Glutamatergic neuron (in vitro differentiated cells): ENCODE results near the gene RMI2. TPM values are rescaled to one million over a fixed set of nuclear protein-coding genes. Genes with fewer than 3 reads are reported as not detected.

ENCODE experiments used
- DNase-seq: peaks from one replicate; pipeline ENCODE4 v3.0.0; 2022
- H3K27ac Mint-ChIP-seq: one replicate; pipeline ENCODE4 v1.8.0; 2020; ENCODE audit warnings: mild to moderate bottlenecking, mixed read lengths, inconsistent platforms; ENCODE audit not compliant: unreplicated experiment
- H3K27me3 Mint-ChIP-seq: one replicate; pipeline ENCODE4 v1.8.0; 2020; ENCODE audit warnings: mild to moderate bottlenecking, moderate library complexity, mixed read lengths, inconsistent platforms; ENCODE audit not compliant: unreplicated experiment
- H3K36me3 Mint-ChIP-seq: one replicate; pipeline ENCODE4 v1.8.0; 2020; ENCODE audit warnings: mild to moderate bottlenecking, mixed read lengths, inconsistent platforms; ENCODE audit not compliant: unreplicated experiment
- H3K4me1 Mint-ChIP-seq: one replicate; pipeline ENCODE4 v1.8.0; 2020; ENCODE audit warnings: mild to moderate bottlenecking, low read depth, mixed read lengths, inconsistent platforms; ENCODE audit not compliant: unreplicated experiment
- H3K4me3 Mint-ChIP-seq: one replicate; pipeline ENCODE4 v1.8.0; 2020; ENCODE audit warnings: mild to moderate bottlenecking, mixed read lengths, inconsistent platforms; ENCODE audit not compliant: unreplicated experiment
- H3K9me3 Mint-ChIP-seq: one replicate; pipeline ENCODE4 v1.8.0; 2020; ENCODE audit warnings: mild to moderate bottlenecking, moderate library complexity, mixed read lengths, inconsistent platforms; ENCODE audit not compliant: unreplicated experiment
- total RNA-seq: library from RNA; stranded (reverse); fragmentation: NEBNext Ultra II Directional; extraction: Animal tissue kit (Norgen Biotek cat#: 25700); gene quantifications from one replicate; pipeline ENCODE4 v1.2.1, GENCODE V29; 2021; ENCODE audit not compliant: unreplicated experiment
- TF ChIP-seq, protein P1 (sequence below): fragments of 200-600 bp; sonication (generic); IDR thresholded peaks from one replicate; pipeline ENCODE4 v1.5.0; 2021; ENCODE audit not compliant: partially characterized antibody, unreplicated experiment

The RMI2 gene
- total RNA-seq, 1 donor from 2014 or later = 4.2 TPM

DNA sequence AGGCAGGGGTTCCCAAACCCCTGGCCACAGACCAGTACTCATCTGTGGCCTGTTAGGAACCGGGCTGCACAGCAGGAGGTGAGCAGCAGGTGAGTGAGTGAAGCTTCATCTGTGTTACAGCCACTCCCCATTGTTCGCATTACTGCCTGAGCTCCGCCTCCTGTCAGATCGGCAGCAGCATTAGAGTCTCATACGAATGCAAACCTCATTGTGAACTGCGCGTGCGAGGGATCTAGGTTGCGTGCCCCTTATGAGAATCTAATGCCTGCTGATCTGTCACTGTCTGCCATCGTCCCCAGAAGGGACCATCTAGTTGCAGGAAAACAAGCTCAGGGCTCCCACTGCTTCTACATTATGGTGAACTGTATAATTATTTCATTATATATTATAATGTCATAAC, 25.1 kb upstream of the RMI2 start:
- TF ChIP-seq, protein P1, sequence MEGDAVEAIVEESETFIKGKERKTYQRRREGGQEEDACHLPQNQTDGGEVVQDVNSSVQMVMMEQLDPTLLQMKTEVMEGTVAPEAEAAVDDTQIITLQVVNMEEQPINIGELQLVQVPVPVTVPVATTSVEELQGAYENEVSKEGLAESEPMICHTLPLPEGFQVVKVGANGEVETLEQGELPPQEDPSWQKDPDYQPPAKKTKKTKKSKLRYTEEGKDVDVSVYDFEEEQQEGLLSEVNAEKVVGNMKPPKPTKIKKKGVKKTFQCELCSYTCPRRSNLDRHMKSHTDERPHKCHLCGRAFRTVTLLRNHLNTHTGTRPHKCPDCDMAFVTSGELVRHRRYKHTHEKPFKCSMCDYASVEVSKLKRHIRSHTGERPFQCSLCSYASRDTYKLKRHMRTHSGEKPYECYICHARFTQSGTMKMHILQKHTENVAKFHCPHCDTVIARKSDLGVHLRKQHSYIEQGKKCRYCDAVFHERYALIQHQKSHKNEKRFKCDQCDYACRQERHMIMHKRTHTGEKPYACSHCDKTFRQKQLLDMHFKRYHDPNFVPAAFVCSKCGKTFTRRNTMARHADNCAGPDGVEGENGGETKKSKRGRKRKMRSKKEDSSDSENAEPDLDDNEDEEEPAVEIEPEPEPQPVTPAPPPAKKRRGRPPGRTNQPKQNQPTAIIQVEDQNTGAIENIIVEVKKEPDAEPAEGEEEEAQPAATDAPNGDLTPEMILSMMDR = no peak
- DNase-seq = no peak
- Mint-ChIP-seq H3K4me3 (no peak overlapping the region), H3K36me3 (no peaks in the 10 kb centered on the region), H3K27ac (no peak overlapping the region), H3K27me3 (peaks cover 1% of the 10 kb centered on the region), H3K4me1 (no peaks in the 10 kb centered on the region), H3K9me3 (peaks cover 3% of the 10 kb centered on the region)

DNA sequence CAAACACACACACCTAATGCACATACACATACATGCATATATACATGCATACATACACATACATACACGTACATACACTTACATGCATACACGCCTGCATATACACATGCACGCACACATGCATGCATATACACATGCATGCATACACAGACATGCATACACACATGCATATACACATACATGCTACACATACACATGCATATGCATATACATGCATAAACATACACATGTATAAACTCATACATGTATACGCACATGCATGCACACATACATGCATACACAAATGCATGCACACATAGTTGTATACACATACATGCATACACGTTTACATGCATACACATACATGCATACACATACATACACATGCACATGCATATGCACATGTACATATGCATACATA, 23.6 kb upstream of the RMI2 start:
- Mint-ChIP-seq H3K36me3 (no peaks in the 10 kb centered on the region), H3K27ac (no peak overlapping the region), H3K9me3 (peaks cover 3% of the 10 kb centered on the region), H3K4me1 (no peaks in the 10 kb centered on the region), H3K27me3 (peaks cover 1% of the 10 kb centered on the region), H3K4me3 (no peak overlapping the region)
- TF ChIP-seq, protein P1 = no peak
- DNase-seq = no peak

DNA sequence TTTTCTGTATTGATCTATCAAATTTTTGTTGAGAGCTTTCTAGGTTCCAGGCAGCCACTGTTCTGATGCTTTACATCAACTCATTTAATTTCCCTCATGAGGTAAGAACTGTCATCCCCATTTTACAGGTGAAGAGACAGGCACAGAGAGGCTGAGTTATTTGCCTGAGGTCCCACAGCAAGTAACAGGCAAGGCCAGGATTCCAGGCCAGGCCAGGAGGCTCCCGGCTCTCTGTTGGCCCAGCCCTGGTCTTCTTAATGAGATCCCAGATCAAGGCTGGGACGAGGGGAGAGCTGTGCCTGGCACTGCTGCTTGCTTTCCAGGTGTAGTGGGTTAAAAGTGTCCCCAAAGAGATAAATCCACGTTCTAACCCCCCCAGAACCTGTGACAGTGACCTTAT, 22.4 kb upstream of the RMI2 start:
- TF ChIP-seq, protein P1 = no peak
- Mint-ChIP-seq H3K36me3 (no peaks in the 10 kb centered on the region), H3K4me3 (no peak overlapping the region), H3K4me1 (peaks cover 2% of the 10 kb centered on the region), H3K9me3 (peaks cover 5% of the 10 kb centered on the region), H3K27ac (no peak overlapping the region), H3K27me3 (peaks cover 4% of the 10 kb centered on the region)
- no peak for DNase-seq

DNA sequence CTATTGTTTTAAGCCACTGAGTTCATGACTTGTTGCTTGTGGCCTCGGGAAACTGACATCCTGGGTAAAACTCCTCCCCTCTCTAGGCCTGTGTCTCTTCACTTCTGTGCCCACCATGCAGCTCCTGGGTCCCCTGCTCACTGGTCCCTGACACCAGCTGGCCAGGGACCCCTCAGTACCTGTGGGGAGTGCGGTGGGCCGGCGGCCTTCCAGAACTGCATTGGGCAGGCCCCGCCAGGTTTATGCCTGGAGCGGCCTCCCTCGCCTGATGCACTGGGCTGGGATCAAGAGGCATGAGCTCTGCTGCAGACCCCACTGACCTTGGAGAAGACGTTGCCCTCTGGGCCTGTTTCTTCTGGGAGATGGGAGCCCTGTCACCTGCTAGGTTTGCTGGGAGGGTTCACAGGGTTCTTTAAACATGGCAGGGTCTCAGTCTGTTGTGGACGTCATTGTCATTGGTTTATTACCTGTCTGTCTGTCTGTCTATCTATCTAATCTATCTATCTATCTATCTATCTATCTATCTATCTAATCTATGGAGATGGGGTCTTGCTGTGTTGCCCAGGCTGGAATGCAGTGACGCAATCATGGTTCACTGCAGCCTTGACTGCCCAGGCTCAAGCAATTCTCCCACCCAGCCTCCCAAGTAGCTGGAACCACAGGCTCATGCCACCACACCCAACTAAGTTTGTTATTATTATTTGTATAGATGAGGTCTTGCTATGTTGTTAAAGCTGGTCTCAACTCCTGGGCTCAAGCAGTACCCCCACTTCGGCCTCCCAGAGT, 21.5 kb upstream of the RMI2 start:
- DNase-seq = no peak
- no peak overlapping the region for H3K4me3 Mint-ChIP-seq
- TF ChIP-seq, protein P1 = no peak
- H3K27me3 Mint-ChIP-seq = peaks cover 4% of the 10 kb centered on the region
- peaks cover 5% of the 10 kb centered on the region for H3K9me3 Mint-ChIP-seq
- H3K4me1 Mint-ChIP-seq = peaks cover 2% of the 10 kb centered on the region
- no peaks in the 10 kb centered on the region for H3K36me3 Mint-ChIP-seq
- no peak overlapping the region for H3K27ac Mint-ChIP-seq

DNA sequence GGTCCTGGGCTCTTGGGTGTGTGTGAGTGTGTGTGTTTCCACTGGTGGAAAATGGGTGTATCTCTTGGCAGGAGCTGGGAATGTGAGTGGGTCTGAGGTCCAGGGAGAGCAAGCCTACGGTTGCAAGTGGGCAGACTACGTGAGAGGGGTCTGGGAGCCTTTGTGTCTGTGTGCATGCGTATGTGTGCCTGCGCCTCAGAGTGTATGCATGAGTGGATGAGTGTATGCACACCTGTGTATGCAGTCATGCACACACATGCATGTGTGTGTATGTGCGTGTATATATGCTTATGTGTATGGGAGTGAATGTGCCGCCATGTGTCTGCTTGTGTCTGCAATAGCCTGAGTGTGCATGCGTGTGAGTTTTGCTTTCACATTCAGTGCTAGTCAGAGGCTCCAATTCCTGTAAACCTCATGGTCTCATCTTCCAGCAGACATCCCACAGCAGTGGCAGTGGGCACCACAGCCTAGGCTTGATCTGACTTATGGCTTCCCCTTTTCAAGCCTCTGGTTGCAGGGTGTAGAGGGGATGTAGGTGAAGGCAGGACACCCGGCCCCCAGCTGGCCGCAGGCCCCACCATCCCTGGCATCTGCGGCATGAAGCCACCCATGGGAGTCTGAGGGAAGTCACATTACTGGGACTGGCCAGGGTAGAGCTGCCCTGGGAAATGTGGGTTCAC, 19.7 kb upstream of the RMI2 start:
- Mint-ChIP-seq H3K4me1 (peaks cover 7% of the 10 kb centered on the region), H3K36me3 (no peaks in the 10 kb centered on the region), H3K27me3 (peaks cover 2% of the 10 kb centered on the region), H3K4me3 (no peak overlapping the region), H3K9me3 (peaks cover 4% of the 10 kb centered on the region), H3K27ac (no peak overlapping the region)
- TF ChIP-seq, protein P1 = no peak
- DNase-seq = no peak
